GM12878 (cell line): ENCODE results near the gene ME3. TPM values are rescaled to one million over a fixed set of nuclear protein-coding genes. Genes with fewer than 3 reads are reported as not detected.

Experiments
- ATAC-seq: fragments of 200-7000 bp; cut with Tn5 transposase; 3 replicates; pipeline ENCODE4 v1.9.1; 2020; ENCODE audit warnings: mild to moderate bottlenecking, moderate library complexity
- BruUV-seq: library from RNA; stranded (reverse); fragments of 400-500 nt; replicated peaks from 2 replicates; lab custom pipeline; 2021; lab: Mats Ljungman, UMichigan
- CTCF ChIA-PET: fragments of 300-600 bp; sonication (Branson Sonifier 250); formaldehyde crosslinking; extraction: SDS; loops from one replicate; lab custom pipeline; 2021; ENCODE audit warnings: inconsistent platforms; lab: Yijun Ruan, JAX
- POLR2A ChIA-PET: fragments of 350-600 bp; formaldehyde crosslinking; extraction: SDS; loops from one replicate; lab custom pipeline; 2021; ENCODE audit warnings: inconsistent platforms; lab: Charles Lee
- RAD21 ChIA-PET: fragments of 300-600 bp; sonication (Branson Sonifier 250); formaldehyde crosslinking; loops from one replicate; lab custom pipeline; 2023; ENCODE audit warnings: antibody characterized with exemption; ENCODE audit not compliant: unreplicated experiment; lab: Charles Lee
- SMC1A ChIA-PET: fragments of 300-600 bp; sonication (Branson Sonifier 250); formaldehyde crosslinking; loops from one replicate; lab custom pipeline; 2023; ENCODE audit not compliant: unreplicated experiment, uncharacterized antibody; lab: Charles Lee
- DNase-seq: peaks from one replicate; pipeline ENCODE4 v3.0.0-alpha.2; 2011; ENCODE audit warnings: low read depth, low spot score
- FAIRE-seq: peaks from 3 replicates; lab custom pipeline; 2011; peaks lifted over from hg19 to GRCh38; lab: Jason Lieb, UNC
- H2AFZ ChIP-seq: 2 replicates; pipeline ENCODE4 v1.6.0; 2011; ENCODE audit warnings: low read depth, low read length, control low read depth; ENCODE audit not compliant: control insufficient read depth
- H3K27ac ChIP-seq: 2 replicates; pipeline ENCODE4 v1.5.1; 2011; ENCODE audit warnings: control low read depth; ENCODE audit not compliant: control insufficient read depth, insufficient read depth
- H3K27me3 ChIP-seq, 2 experiments: replicated peaks in 1 of 2; 2 replicates each; pipeline versions ENCODE4 v1.6.0 to v1.6.1; 2011; ENCODE audit warnings: low read length in 1 of 2; ENCODE audit not compliant: control insufficient read depth in 2 of 2, insufficient read depth in 2 of 2
- H3K36me3 ChIP-seq, 2 experiments: 2 replicates each; pipeline ENCODE4 v1.5.1; 2011; ENCODE audit warnings: low read length in 1 of 2; ENCODE audit not compliant: control insufficient read depth in 2 of 2, insufficient read depth in 2 of 2
- H3K4me1 ChIP-seq: 2 replicates; pipeline ENCODE4 v1.6.1; 2011; ENCODE audit warnings: mild to moderate bottlenecking, low read length, moderate library complexity, mixed read lengths; ENCODE audit not compliant: control insufficient read depth, insufficient read depth
- H3K4me2 ChIP-seq: 2 replicates; pipeline ENCODE4 v1.6.0; 2011; ENCODE audit warnings: control low read depth; ENCODE audit not compliant: control insufficient read depth, insufficient read depth
- H3K4me3 ChIP-seq: fragments of 200-600 bp; sonication (generic); 2 replicates; pipeline ENCODE4 v1.5.1; 2016
- H3K79me2 ChIP-seq: 2 replicates; pipeline ENCODE4 v1.6.0; 2011; ENCODE audit warnings: low read length; ENCODE audit not compliant: control insufficient read depth, insufficient read depth
- H3K9ac ChIP-seq: 2 replicates; pipeline ENCODE4 v1.8.0; 2011; ENCODE audit warnings: low read length, control low read depth, mixed read lengths; ENCODE audit not compliant: control insufficient read depth, insufficient read depth
- H3K9me3 ChIP-seq: replicated peaks from 3 replicates; pipeline ENCODE4 v1.5.1; 2011; ENCODE audit warnings: mild to moderate bottlenecking, low read length; ENCODE audit not compliant: control insufficient read depth, insufficient read depth
- H4K20me1 ChIP-seq: 2 replicates; pipeline ENCODE4 v1.6.0; 2011; ENCODE audit not compliant: control insufficient read depth, insufficient read depth
- ATF3 ChIP-seq: IDR thresholded peaks from 2 replicates; pipeline ENCODE4 v1.6.1; 2011; ENCODE audit warnings: low read depth, mild to moderate bottlenecking, low read length, moderate library complexity, borderline replicate concordance; ENCODE audit errors: extremely low read depth
- CHD4 ChIP-seq: fragments of 200-600 bp; sonication (generic); IDR thresholded peaks from 2 replicates; pipeline ENCODE4 v1.6.1; 2016; ENCODE audit warnings: mild to moderate bottlenecking
- NKRF ChIP-seq: fragments of 450-650 bp; conservative IDR thresholded peaks from 2 replicates; pipeline ENCODE4 v1.6.1; 2017; ENCODE audit warnings: mild to moderate bottlenecking, moderate library complexity
- PKNOX1 ChIP-seq: fragments of 450-650 bp; IDR thresholded peaks from 2 replicates; pipeline ENCODE4 v1.6.1; 2016; ENCODE audit warnings: mild to moderate bottlenecking
- PML ChIP-seq: IDR thresholded peaks from 2 replicates; pipeline ENCODE4 v1.6.1; 2012; ENCODE audit warnings: low read length, inconsistent platforms
- POLR2AphosphoS5 ChIP-seq: IDR thresholded peaks from 2 replicates; pipeline ENCODE4 v1.6.1; 2011; ENCODE audit warnings: mild to moderate bottlenecking, low read length, inconsistent platforms
- SMC3 ChIP-seq: IDR thresholded peaks from 2 replicates; pipeline ENCODE4 v1.6.1; 2011; ENCODE audit warnings: low read length, improper control_type of control experiment, borderline replicate concordance
- TAF1 ChIP-seq: IDR thresholded peaks from 2 replicates; pipeline ENCODE4 v1.6.1; 2011; ENCODE audit warnings: mild to moderate bottlenecking, low read depth, low read length, borderline replicate concordance
- TARDBP ChIP-seq: IDR thresholded peaks from 2 replicates; pipeline ENCODE4 v1.6.1; 2016; ENCODE audit warnings: borderline replicate concordance
- ZBTB11 ChIP-seq: fragments of 450-650 bp; formaldehyde crosslinking; IDR thresholded peaks from 2 replicates; pipeline ENCODE4 v1.5.0; 2022; ENCODE audit warnings: mild to moderate bottlenecking, missing genetic modification characterization
- ZNF207 ChIP-seq: fragments of 450-650 bp; IDR thresholded peaks from 2 replicates; pipeline ENCODE4 v1.6.1; 2014; ENCODE audit warnings: antibody characterized with exemption, mild to moderate bottlenecking, borderline replicate concordance
- ZNF687 ChIP-seq: fragments of 450-650 bp; IDR thresholded peaks from 2 replicates; pipeline ENCODE4 v1.6.1; 2017; ENCODE audit warnings: mild to moderate bottlenecking, moderate library complexity
- WGBS: methylation state at CpG from one replicate; pipeline ENCODE4 v1.1.6; 2016; ENCODE audit warnings: low lambda C conversion rate; ENCODE audit not compliant: insufficient replicate concordance, insufficient coverage; ENCODE audit errors: missing lambda C conversion rate; 5-methylcytosine and 5-hydroxymethylcytosine counted together
- in situ Hi-C: fragments of 300-500 bp; cut with MboI; formaldehyde crosslinking; loops from 9 replicates; pipeline ENCODE4 v1.14.3; 2018; ENCODE audit warnings: mixed read lengths
- intact Hi-C: fragments of 100-400 bp; cut with micrococcal nuclease; formaldehyde crosslinking; loops from one replicate; pipeline ENCODE4 v1.14.2; 2022; ENCODE audit not compliant: unreplicated experiment
- polyA plus RNA-seq, 11 experiments: library from polyadenylated mRNA; depleted of rRNA in 4 of 11; unstranded in 6 of 11; stranded (reverse) in 5 of 11; fragments of >200 nt; fragmentation: Nextera tagmentation in 4 of 11; fragmentation: Illumina TruSeq in 1 of 11; extraction: Ambion mirVana in 4 of 11; extraction: Trizol in 1 of 11; gene quantifications; 1 replicate in 1 of 11; 2 replicates in 10 of 11; pipeline versions ENCODE4 v1.2.1 to v1.2.3, GENCODE V29; 2011 to 2016; ENCODE audit warnings: inconsistent platforms in 2 of 11, missing spikeins in 2 of 11, low read depth in 1 of 11
- total RNA-seq, 4 experiments: library from RNA; depleted of rRNA in 3 of 4; stranded (reverse); fragments of >200 nt in 3 of 4; fragmentation: Illumina TruSeq in 1 of 4; extraction: Trizol in 1 of 4; gene quantifications; 2 replicates each; pipeline versions ENCODE4 v1.2.1 to v1.2.3, GENCODE V29; 2013 to 2021

Gene ME3
- total and polyA plus RNA-seq, 10 of the 15 experiments (the other 5 are each of a cell fraction or from before 2014, with no cell fraction given), result 0.06 to 0.40 (median 0.19) TPM; not detected in 2

- POLR2A ChIA-PET, result no interaction called here
Measured at GRCh38 chr11:86422371-86422770, 250.0 kb downstream of the ME3 start.

More at GRCh38 chr11:86422371-86422770, 250.0 kb downstream of the ME3 start:
- 49% methylated on average over 11 of the region's 12 CpGs for WGBS
- Histone ChIP-seq H3K79me2 (no peaks in the 10 kb centered on the region), H3K27ac (no peak overlapping the region), H3K4me3 (no peak overlapping the region), H2AFZ (no peak overlapping the region), H3K9ac (no peak overlapping the region), H3K4me2 (no peak overlapping the region), H3K27me3 (no peaks in the 10 kb centered on the region), H3K36me3 (no peaks in the 10 kb centered on the region)
- SMC1A ChIA-PET, result interaction anchor here (0.7 to 1.1 kb wide), 2 partner anchors 307 to 333 kb away, joined by 3 read pairs; no protein-coding TSS in a partner anchor
- DNase-seq (no peak), ATAC-seq (no peak)
- BruUV-seq, result no TSS peak
- CTCF ChIA-PET, result no interaction called here
- TF ChIP-seq ZNF687 (no peak), CHD4 (no peak), ATF3 (no peak), POLR2AphosphoS5 (no peak), TARDBP (no peak), ZNF207 (no peak), ZBTB11 (no peak), PKNOX1 (no peak), NKRF (no peak), TAF1 (no peak), PML (no peak), SMC3 (no peak)
- TF ChIP-seq, all 136 proteins: peak for 0
- no peak for FAIRE-seq
- H3K9me3 ChIP-seq, result no peaks in the 10 kb centered on the region
- intact Hi-C loops, result no loop called here
- no peaks in the 10 kb centered on the region for H3K4me1 ChIP-seq
- RAD21 ChIA-PET, result no interaction called here
- in situ Hi-C loops, result no loop called here
- no peaks in the 10 kb centered on the region for H4K20me1 ChIP-seq
